GM19467 (cell line): ENCODE results near the gene SMIM29.

Source experiments
- ATAC-seq: cut with Tn5 transposase; IDR thresholded peaks from one replicate; pipeline ENCODE4 v1.9.1; 2021; ENCODE audit warnings: mild to moderate bottlenecking, moderate library complexity; ENCODE audit not compliant: unreplicated experiment

The SMIM29 gene

DNA sequence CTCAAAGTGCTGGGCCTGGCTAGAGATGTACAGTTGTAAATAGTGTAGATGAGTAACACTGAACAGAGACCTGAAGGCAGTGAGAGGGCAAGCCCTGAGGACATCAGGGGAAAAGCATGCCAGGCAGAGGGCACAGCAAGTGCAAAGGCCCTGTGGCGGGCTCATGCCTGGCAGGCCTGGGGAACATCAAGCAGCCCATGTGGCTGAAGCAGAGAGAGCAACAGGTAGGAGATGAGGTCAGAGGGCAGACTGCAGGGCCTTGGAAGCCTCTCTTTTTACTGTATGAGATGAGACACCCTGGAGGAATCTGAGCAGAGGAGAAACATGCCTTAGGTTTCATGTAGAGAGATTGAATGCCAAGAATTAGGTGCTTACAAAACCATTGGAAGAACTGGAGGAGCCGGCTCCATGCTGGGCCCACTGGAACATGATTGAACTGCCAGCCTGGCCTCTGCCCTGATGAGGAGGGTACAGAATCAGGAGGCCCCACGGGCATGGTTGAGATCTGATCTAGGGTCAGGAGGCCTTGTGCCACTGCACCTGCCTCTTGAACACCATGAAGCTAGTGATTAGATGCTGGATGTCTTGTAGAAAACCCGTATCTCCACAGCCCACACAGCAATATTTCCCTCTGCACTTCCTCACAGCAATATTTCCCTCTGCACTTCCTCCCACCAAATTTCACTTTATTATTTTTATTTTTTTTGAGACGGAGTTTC is 18.0 kb downstream of the SMIM29 start:
- no peak for ATAC-seq

DNA sequence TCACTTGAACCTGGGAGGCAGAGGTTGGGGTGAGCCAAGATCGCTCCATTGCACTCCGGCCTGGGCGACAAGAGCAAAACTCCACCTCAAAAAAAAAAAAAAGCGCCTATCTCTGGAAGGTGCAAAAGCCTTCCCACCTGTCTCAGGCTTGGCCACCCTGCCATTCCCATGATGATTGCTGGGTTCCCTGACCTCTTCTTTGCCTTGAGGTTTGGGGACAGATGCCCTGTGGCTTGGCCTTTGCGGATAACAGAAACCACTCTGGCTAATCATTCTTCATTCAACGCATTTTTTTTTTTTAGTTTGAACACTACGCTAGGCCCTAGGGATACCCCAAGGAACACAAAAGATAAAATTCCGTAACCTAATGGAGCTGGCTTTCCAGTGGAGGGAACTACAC is 18.9 kb downstream of the SMIM29 start:
- no peak for ATAC-seq

DNA sequence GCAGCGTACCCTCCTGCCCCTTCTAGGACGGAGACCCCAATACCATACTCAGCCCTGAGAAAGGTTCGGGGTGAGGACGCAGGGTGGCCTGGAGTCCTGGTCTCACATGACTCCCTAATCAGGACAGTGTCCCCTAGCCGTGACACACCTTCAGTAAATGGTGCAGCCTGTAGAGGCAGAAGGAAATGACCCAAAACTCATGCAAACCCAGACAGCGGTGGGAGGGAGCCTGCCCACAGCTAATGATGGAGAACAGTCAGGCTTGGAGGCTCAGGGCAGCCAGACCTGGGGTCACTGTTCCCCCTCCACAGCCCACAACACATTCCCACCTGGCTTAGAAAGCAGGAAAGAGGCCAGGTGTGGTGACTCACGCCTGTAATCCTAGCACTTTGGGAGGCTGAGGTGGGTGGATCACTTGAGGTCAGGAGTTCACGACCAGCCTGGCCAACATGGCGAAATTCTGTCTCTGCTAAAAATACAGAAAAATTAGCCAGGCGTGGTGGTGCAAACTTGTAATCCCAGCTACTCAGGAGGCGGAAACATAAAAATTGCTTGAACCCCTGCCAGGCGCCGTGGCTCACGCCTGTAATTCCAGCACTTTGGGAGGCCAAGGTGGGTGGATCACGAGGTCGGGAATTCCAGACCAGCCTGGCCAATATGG is 20.9 kb downstream of the SMIM29 start:
- ATAC-seq, result no peak

DNA sequence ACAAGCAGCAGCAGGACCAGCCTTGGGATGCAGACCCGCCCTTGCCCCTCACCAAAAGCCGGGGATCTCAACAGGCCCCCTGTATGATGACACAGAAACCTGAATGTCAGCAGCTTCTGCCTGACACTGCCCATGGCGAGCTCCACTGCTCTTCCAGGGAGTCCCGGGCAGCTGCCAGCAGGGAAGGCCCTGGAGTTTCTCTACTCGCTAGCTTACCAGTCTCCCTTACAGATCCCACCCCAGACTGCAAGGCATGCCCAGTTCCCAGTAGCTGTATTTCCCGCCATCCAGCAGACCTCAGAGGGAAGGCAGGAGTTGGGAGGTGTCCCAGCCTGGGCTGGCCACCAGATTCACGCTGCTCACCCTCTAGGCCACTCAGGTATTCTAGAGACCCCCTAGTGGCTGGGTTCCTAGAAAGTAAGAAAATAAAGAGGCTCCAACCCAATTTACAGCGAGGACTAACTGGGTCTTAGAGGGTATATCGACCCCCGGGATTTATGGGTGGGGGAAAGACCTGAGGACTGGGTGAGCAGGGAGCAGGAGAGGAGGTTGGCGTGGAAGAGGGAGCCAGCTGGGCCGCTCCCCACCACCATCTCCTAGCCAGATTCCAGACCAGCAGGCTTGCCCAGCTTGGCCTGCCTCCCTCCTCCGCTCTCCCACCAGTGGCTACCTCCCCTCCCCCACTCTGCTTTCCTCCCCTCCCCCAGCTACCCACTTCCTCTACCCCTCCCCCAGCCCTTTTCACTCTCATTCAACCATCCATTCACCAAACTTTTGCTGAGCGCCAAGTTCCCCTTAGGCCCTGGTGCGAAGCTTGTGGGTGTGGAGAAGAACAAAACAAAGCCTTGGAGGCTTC is 21.8 kb downstream of the SMIM29 start:
- ATAC-seq, result no peak

DNA sequence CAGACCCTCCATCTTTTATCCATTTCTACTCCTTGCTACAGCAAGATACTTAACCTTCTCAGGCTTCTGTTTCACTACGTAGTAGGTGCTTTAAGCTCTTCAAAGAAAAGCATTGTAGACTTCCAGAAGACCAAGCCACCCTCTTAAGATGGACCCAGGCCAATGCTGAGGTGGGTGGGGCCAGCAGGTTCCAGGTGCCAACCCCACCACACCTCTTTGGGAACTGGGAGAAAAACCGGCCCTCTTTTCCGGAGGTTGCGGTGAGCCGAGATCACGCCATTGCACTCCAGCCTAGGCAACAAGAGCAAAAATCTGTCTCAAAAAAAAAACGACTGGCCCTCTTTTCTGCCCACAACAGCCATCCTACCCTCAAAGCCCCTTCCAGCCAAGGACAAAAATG is 22.7 kb downstream of the SMIM29 start:
- no peak for ATAC-seq

DNA sequence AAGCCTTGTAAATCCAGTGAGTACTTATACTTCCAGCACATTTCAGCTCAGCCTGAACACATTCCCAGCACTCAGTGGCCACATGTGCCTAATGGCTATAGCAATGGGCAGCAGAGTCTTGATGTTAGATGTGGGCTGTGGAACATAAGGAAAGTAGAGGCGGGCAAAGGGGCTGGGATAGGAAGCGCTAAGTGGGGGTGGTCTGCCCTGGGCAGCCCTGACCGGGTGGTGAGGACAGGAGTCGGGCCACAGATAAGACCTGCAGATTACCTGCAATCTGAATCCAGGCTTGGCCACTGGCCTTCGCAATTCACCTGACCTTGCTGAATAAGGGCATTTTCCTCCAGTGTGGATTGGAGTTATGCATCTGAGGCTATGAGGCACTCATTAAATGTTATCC is 23.3 kb downstream of the SMIM29 start:
- ATAC-seq, result no peak

DNA sequence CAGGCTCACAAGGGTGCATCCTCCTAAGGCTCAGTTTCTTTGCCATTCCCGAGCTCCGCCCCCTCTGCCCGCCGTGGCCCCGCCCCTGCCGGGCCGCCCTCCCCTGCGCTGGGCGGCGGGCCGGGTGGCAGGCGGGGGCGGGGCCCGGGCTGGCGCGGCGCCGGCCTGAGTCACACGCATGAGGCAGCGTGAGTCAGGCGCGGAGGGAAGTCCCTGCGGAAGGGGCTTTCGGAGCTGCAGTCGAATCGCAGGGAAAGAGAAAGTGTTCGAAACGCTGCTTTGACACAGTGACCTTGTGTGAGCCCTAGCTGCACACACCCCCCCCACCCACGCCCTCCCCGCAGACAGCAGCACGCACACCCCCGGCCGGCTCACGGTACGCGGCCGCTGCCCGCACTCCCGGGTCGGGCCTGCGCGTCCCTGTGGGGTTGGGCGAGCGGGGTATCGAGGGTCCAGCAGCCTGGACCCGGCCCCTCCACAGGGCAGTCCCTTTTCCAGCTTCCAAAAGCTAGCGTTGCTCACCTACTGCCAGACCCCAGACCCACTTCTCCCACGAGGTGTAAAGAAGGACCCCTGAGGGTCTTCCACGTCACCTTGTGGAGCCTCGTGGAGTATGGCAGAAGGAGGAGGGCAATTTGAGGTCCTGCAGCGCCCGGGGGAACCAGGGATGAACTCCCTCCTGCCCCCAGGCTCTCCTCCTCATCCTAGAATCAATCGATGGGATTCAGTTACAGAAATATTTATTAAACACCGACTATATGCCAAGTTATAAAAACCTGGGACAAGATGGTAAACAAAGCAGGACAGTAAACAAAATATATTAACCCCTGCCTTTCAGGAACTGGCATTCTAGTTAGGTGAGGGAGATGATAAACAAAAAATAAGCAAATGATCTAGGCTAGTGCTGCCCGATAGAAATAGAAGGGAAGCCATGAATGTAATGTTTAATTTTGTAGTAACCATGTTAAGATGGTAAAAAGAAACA is 24.6 kb downstream of the SMIM29 start:
- peak; percentile 70 for ATAC-seq

DNA sequence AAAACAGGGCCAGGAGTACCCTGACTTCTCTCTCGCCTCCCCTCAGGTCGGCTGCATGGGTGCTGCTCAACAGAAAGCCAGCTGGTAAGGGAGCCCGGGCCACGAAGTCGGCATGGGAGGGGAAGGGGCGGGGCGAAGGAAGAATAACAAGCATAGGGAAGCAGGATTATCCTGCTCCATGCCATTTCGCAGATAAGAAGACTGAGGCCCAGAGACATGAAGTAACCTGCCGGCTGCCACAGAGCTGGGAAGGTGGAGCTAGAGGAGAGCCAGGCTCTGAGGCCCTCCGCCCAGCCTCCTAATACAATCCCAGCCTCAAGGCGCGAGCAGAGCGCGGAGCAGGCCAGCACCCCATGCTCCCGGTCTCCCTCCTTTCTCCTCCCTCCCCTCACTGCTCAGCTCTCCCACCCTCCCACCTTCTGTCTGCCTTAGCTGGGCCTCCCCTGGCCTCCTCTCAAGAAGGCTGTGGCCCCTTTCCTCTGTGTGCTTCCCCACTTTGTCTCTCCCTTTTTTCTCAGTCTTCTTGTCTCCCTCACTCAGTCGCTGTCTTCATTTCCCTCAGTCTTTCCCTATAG is 25.3 kb downstream of the SMIM29 start:
- peak; percentile 23 for ATAC-seq

DNA sequence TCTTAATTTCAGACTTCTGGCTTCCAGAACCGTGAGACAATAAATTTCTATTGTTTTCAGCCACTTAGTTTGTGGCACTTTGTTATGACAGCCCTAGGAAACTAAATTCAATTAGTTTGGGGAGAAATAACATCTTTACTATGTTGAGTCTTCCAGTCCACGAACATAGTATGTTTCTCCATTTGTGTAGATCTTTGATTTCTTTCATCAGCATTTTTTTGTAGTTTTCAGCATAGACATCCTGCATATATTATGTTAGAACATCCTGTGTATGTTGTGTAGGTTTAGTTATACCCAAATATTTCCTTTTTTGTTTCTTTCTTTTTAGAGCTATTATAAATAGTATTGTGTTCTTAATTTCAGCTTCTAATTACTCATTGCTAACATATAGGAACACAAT is 30.1 kb downstream of the SMIM29 start:
- no peak for ATAC-seq

DNA sequence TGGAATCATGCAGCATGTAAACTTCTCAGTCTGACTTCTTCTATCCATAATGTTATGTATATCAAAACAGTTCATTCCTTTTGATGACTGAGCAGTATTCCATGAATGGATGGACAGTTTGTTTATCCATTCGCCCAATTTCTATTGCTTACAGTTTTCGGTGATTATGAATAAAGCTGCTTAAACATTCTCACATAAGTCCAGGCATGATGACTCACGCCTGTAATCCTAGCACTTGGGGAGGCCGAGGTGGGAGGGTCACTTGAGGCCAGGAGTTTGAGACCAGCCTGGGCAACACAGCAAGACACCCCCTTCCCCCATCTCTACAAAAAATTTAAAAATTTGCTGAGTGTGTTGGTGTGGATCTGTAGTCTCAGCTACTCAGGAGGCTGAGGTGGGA is 35.0 kb downstream of the SMIM29 start:
- ATAC-seq, result no peak

DNA sequence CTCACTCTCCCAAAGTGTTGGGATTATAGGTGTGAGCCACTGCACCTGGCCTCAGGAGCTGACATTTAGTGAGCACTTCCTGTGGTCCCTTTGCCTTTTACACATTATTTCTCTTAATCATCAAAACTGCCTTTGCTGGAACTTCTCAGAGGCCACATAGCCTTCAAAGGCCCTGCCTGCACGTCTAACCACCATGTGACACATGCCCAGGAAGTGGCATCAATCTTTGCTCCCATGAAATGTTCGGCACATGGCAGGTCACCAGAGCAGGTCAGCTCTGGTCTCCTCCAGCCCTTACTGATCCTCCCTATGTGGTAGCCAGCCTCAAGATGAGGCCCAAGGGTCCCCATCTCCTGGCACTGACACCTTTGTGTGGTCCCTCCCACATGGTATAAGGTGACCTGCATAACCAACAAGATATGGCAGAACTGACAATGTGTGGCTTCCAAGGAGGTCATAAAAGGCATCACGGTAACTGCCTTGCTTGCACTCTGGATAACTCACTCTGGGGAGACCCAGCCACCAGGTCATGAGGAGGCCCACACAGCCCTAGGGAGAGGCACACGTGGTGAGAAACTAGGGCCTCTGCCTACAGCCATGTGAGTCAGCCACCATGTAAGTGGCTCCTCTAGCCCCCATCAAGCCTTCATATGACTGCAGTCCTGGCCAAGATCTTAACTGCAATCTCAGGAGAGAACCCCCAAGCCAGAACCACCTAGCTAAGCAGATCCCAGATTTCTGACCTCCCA is 40.9 kb downstream of the SMIM29 start:
- no peak for ATAC-seq

DNA sequence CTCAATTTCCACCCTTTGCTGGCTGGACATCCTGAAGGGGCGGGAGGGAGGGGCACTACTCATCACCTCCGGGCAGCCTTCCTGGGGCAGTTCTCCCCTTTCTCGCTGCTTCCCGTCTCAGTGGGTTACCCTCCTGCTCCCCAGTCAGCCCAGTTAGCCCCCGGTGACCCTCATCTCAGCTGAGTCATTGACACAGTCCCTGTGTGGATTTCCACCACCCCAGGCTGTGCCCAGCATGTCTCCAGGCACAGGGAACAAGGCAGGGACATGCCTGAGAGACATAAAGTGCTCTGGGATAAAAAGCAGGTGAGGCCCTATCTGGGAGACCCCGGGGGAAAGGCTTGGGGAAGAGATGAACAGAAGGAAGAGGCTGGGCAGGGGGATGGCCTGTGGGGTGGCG is 42.1 kb downstream of the SMIM29 start:
- ATAC-seq, result no peak

DNA sequence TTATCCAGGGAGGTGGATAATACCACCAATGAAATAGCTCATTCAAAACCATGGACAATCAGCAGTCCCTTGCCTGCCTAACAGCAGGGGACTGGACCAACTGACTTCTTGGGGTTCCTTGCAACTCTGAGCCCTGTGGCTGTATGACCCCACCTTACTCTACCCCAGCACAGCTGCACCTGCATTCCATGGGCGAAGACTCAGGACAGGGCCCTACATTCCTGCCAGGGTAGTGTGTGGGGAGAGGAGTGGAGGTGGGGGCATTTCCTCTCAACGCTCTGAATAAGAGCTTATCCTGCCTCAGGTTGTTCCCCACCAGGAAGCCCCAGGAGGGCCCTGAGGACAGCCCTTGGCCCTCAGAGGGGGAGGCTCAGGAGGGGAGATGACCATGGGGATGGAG is 42.9 kb downstream of the SMIM29 start:
- no peak for ATAC-seq

DNA sequence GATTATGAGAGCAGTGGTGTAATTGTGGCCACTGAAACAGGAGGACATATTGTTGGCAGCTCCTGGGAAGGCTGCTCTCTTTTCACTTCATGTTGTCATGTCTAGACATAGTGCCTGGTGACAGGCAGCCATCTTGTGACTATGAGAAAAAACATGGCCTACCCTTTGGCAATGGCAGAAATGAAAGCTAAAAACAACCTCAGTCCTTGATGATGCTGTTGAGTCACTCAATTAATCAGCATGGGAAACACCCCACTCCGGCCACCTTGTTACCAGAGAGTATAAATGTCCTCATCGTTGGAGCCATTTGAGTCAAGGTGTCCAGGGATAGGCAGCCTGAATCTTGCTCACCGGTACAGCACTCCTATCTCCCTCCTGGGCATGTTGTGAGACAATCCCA is 43.3 kb downstream of the SMIM29 start:
- no peak for ATAC-seq

DNA sequence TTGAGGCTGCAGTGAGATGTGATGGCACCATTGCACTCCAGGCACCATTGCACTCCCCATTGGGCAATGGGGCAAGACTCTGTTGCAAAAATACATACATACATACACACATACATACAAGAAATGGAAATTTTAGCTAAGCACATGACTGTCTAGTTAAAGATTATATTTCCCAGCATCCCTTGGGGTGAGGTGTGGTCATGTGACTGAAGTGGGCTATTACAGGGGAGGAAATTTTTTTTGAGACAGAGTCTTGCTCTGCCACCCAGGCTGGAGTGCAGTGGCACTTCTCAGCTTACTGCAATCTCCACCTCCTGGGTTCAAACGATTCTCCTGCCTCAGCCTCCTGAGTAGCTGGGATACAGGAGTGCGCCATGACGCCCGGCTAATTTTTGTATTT is 44.1 kb downstream of the SMIM29 start:
- no peak for ATAC-seq

DNA sequence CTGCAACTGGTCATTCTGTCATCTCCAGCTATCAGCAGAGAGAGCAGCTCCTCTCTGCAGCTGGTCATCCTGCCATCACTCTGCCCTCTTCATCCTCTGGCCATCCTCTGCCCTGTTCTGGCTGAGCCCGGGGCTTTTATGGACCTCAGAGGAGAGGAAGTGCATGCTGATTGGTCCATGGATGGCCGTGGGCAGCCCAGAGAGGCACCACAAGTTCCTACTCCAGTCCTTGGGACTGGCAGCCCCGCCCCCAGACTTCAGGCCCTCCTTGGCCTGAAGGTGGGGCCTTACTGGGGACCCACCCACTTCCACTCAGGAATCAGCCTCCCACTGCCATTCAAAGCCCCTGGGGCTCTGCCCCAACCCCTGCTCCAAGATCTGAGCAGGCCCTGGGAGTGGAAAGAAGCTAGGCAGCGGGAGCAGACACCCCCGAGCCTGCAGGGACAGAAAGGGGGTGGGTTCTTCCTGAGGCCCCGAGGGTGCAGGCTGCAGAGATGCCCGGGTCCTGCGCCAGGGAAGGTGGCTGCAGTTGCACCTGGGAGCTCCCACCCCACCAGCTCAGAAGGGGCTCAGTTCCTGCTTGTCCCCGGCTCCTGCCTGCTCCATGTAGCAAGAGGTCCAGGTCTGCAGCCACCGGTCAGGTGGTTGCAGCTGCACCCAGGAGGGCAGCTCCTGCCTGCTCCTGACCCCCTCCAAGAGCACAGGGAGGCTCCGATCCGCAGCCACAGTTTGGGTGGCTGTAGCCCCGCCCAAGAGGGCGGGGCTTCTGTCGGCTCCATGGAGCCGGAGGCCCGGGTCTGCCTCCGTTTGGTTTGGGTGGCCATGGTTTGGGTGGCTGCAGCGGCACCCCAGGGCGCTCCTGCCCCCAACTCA is 46.2 kb downstream of the SMIM29 start:
- no peak for ATAC-seq

DNA sequence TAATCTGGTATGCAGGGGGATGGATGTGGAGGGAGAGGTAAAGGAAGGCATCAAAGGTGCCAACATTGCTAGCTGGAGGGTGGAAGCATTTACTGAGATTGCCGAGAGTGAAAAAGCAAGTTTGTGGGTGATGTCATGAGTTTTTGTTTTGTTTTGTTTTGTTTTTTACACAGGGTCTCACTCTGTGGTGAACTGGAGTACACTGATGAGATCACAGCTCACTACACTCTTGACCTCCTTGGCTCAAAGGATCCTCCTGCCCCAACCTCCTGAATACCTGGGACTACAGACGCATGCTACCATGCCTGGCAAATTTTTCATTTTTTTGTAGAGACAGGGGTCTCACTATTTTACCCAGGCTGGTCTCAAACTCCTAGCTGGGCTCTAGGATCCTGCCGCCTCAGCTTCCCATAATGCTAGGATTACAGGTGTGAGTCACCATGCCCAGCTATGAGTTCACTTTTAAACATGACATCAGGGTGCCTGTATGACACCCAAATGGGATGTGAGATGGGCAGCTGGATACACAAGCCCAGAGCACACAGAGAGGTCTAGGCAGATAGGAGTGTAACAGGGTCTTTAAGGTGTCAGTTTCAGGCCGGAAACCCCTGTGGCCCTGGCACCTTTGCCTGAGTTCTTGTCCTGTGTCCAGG is 47.2 kb downstream of the SMIM29 start:
- no peak for ATAC-seq

DNA sequence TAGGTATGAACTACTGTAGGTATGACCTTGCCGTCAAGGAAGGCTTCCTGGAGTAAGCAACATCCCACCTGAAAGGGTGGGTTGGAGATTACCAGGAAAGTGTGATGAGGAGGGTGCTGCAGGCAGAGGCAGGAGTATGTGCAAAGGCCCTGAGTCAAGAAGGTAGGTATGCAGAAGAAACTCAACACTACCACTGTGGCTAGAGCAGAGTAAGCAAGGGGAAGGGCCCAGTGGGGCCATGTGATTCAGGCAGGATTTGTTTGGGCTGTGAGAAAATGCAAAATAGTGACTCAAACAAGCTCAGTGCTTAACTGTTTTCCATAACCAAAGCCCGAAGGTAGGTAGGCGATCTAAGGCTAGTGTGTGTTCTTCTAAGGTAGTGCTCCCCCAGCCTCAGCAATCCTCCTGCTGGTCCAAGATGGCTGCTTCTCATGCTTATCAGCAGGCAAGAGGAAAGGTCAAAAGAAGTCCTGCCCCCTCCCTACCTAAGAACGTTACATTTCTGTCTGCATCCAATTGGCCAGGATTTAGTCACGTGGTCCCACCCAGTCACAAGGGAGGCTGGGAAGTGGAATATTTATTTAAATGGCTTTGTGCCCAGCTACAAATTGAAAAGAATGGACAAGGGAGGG is 48.4 kb downstream of the SMIM29 start:
- no peak for ATAC-seq
